ENCODE results near the gene APOBEC3C.
"Not testable (repeated sequence)": the region's sequence is repeated elsewhere in the genome, so short reads cannot be mapped to it uniquely, and the experiment has no call there.

GRCh38 chr22:39061290-39061689, 47.2 kb downstream of the APOBEC3C start:
- TF ChIP-seq, protein P1, sequence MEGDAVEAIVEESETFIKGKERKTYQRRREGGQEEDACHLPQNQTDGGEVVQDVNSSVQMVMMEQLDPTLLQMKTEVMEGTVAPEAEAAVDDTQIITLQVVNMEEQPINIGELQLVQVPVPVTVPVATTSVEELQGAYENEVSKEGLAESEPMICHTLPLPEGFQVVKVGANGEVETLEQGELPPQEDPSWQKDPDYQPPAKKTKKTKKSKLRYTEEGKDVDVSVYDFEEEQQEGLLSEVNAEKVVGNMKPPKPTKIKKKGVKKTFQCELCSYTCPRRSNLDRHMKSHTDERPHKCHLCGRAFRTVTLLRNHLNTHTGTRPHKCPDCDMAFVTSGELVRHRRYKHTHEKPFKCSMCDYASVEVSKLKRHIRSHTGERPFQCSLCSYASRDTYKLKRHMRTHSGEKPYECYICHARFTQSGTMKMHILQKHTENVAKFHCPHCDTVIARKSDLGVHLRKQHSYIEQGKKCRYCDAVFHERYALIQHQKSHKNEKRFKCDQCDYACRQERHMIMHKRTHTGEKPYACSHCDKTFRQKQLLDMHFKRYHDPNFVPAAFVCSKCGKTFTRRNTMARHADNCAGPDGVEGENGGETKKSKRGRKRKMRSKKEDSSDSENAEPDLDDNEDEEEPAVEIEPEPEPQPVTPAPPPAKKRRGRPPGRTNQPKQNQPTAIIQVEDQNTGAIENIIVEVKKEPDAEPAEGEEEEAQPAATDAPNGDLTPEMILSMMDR (IDR thresholded peaks at IDR 0.05): not testable (repeated sequence)
- not testable (repeated sequence) for TF ChIP-seq POLR2A (IDR thresholded peaks at IDR 0.05)

All from testis (tissue), 2 donors.